Right lung (tissue), 5 donors: ENCODE results near the gene ASB10. TPM values are rescaled to one million over a fixed set of nuclear protein-coding genes. Genes with fewer than 3 reads are reported as not detected.

Experiments used
- DNase-seq, 2 donors: peaks; one replicate each; pipeline ENCODE4 v3.0.0-alpha.2; 2013
- polyA plus RNA-seq, 5 donors: library from polyadenylated mRNA; unstranded; fragments of 120-200 nt; gene quantifications; one replicate each; pipeline versions ENCODE4 v1.2.1 to v1.2.3, GENCODE V29; 2013; ENCODE audit warnings: inconsistent platforms in 1 of 5, low replicate concordance in 1 of 5; ENCODE audit not compliant: insufficient read length in 5 of 5, insufficient read depth in 1 of 5

The ASB10 gene
- polyA plus RNA-seq, 5 donors = 0.23 TPM; not detected in 4

DNA sequence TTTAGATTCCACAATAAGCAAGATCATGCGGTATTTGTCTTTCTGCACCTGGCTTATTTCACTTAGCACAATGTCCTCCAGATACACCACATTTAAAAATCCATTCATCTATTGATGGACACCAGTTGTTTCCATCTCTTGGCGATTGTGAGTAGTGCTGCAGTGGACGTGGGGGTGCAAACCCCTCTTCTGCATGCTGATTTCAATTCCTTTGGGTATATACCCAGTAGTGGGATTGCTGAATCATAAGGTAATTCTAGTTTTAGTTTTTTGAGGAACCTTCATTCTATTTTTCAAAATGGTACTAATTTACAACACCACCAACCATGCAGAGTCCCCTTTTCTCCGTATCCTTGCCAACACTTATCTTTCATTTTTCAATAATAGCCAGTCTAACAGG is 2.0 kb upstream of the ASB10 start:
- no peak for DNase-seq

DNA sequence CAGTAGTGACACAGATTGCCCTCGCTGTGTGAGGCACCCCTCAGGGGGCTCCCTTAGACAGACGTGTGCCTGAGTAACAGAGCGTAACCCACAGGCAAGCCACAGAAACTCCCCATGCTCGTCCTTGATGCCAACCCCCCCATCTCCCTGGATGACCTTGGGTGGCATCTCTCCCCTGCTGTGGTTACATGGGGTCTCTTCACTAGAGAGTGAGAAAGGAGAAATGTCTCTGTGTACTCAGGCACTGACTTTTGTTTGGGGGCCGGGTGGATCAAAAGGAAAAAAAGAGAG is 1.1 kb upstream of the ASB10 start:
- no peak for DNase-seq

DNA sequence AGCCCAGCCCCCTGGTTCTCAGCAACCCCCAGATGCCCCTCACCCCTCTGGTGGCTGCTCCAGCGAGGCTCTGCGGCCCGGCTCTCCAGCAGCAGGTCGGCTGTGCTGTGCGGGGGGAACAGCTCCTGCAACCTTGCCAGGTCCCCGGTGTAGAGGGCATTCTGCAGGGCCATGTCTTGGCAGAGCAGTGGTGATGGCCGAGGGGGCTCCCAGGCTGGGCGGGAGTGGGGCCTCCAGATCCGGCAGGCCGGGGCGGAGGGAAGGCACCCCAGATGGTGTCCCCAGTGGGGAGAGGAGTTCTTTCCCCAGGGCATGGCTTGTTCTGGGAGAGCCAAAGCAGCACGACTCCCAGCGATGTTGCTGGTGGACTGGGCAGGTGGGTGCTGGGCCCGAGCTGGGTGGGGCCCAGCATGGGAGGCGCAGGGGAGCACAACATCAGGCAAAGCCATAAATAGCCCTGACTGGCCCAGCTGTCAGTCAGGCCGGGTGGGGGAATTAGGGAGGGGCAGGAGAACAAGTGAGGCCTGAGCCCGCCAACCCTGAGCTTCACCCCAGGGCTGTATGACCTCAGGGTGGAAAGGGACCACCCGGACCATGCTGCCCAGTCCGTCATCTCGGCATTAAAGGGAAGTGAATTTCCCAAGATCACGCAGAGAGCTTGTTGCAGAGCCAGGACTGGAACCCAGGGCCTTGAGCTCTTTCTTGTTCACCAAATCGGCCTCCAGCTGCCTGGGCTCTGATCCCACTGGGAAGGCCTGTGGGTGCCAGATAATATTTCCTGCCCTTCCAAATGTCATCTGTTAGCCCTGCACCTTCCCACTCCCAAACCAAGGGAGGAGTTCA is 580 bp upstream of the ASB10 start:
- no peak for DNase-seq

- DNase-seq = no peak
Measured at GRCh38 chr7:151185762-151186639, 1.0 kb downstream of the ASB10 start.

DNA sequence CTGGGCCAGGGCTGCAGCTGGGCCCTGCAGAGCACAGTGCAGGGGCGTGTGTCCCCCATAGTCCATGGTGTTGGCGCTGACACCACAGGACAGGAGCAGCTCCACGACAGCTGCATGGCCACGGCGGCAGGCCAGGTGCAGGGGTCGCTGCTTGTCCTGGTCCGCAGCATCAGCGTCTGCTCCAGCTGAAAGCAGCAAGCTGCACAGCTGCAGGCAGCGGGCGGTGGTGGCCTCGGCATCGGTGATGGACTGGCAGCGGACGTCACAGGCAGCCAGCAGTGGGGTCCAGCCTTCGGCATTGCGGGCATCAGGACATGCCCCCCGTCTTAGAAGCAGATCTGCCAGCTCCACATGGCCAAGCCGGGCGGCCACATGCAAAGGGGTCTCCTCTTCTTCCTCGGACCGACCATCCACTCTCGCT is 6.0 kb downstream of the ASB10 start:
- no peak for DNase-seq

- no peak for DNase-seq
Measured at GRCh38 chr7:151179946-151180345, 7.1 kb downstream of the ASB10 start.

- DNase-seq = no peak
Measured at GRCh38 chr7:151179287-151179860, 7.7 kb downstream of the ASB10 start.

DNA sequence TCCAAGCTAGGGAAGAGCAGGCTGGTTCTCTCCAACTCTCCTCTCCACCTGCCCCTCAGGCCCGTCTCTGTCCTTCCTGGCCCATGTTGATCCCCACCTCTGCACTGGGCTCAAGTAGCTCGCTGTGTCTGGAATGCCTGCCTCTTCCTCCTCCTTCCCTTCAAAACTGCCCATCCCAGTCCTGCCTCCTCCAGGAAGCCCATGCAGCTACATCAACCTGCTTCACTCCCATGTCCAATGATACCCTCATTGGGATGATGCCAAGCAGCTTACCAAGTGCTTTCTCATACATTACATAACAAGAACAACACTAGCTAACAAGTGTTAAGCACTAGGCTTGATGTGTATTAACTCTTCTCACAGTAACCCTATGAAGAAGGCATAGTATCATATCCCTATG is 8.2 kb downstream of the ASB10 start:
- DNase-seq = no peak

DNA sequence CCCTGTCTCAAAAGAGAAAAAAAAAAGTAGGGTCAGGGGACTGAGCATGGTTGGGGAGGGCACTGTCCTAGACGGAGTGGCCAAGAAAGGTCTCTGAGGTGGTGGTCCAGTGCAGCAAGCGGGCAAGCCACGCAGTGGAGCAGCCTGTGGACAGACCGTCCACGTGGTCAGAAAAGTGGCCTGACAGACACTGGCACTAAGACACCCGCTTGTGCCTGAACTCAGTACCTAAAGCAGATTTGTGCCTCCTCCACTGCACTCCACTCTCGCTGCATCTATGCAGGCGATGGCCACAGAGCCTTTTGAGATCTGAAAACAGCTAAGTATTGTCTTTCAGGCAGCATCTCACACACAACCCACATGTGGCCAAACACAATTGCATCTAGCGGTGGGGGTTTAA is 8.8 kb downstream of the ASB10 start:
- no peak for DNase-seq

- DNase-seq = no peak
Measured at GRCh38 chr7:151177310-151177709, 9.7 kb downstream of the ASB10 start.

DNA sequence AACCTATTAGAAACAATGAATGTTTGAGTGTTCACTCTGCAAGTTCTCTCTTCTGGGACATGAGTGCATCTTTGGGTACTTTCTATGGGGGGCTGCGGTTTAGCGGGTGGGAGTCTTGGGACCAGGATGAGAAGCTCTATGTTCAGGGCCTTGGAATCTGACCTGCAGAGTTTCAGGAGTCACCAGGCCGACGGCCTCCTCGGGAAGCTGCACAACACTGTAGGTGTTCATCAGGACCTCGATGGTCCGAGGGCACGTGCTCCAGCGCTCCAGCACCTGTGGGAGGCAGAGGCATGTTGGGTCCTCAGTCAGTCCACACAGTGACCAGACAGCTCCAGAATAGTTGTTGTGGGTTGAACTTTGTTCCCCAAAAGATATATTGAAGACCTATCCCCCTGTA is 10.6 kb downstream of the ASB10 start:
- no peak for DNase-seq

DNA sequence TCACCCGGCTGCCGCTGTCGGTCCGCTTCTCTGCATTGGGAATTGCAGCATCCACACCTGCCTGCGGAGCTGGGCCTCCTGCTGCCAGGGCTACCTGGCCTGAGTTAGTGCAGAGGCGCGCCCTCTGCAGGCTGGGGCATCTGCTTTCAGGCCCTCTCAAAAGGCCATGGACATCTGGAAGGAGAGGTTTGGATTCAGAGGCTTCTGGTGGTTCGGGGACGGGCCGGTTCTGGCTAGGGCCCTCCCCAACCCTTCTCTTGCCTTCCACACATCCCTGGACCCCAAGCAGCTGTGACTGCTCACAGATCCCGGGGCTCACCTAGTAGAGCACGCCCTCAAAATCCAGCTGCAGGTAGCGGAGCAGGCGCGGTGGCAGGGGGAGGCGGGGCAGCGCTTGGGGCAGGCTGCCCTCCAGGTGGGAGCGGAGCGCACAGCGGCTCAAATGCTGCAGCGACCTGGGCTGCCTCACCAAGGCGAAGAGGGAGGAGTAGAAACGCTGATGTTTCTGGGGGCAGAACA is 11.2 kb downstream of the ASB10 start:
- no peak for DNase-seq

DNA sequence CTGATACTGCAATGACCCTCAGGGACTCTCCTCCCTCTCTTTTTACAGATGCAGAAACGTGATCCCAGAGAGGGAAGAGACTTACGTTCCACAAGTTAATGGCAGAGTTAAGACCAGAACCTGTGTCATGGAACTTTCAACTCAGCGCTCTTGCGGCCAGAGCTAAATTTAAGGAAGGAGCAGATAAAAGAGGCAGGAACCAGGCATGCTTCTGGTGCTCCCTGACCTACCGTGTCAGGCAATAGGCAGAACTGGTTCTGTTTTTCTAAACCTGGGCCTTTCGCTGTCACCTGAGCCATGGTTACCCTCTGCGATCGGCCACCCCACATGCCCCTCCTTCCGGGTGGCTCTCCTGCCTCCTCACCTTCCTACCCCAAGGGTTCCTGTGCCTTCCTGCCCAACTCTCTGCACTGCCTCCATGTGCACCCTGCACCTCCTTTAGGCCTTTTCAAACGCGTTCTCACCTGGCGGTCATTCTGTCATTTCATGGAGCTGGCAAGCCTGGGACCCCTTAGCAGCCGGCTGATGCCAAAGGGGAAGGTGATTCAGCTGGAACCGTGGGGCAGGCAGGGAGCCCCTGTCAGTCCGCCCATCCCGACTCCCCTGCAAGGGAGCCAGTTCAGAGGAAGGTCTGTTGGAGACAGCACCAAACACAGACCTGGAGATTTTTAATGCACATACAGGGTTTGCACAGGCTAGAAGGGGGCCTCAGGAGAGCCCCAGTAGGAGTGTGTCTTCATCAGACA is 11.8 kb downstream of the ASB10 start:
- DNase-seq = no peak

DNA sequence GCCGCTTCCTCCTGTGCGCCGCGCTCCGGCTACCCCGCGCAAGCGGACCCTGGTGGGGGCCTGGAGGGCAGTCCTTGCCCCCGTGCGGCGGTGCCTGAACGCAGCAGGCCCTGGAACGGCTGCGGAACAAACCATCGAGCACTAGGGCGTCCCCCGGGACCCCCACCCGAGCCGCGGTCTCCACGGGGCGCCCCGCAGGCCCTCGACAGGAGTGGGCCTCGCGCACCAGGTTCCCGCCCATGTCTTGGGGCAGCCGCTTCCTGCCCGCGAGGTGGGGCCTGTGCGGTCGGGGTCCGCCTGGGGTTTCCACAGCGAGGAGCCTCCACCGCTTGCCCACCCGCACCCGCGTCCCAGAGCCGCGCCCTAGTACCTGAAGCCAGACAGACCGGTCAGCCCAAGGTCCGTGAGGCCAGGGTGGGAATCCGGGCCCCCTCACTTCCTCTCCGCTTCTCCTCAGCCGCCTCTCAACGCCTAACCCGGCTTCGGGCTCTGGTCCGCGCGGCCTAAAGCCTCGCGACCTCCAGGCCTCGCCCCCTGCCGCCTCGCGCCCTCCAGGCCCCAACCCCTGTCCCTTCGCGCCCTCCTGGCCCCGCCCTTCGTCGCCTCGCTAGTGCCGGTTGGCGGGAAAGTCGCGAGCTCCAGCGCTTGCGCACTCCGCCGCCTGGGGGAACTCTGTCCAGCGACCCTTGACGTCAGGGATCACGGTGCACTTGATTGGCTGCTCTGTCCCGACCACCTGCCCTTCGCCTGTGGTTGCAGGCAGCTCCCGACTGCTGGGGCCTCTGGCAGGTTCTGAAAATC is 12.6 kb downstream of the ASB10 start:
- no peak for DNase-seq

- no peak for DNase-seq
Measured at GRCh38 chr7:151173386-151174245, 13.4 kb downstream of the ASB10 start.

- DNase-seq = peak; percentile 60 to 71
Measured at GRCh38 chr7:151172273-151173141, 14.5 kb downstream of the ASB10 start.

DNA sequence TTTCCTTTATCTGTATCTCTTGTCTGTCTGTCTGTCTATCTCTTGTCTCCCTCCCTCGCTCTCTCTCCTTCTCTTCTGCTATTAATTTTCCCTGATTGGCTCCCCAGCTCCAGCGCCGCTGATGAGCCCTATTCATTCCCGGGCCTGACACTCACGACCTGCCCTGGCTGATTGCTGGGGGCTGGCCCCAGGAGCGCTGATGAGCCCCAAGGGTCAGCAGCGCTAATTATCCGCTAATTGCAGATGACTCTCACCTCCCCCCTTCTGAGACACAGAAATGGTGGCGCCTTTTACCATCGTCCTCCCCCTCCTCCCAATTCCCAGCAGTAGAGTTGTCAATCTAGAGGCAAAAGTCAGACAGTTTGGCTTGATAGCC is 18.3 kb downstream of the ASB10 start:
- DNase-seq = no peak

- peak in 1 of 2 donors; percentile 18 for DNase-seq
Measured at GRCh38 chr7:151168003-151168786, 18.9 kb downstream of the ASB10 start.
